Measurements from ENCODE around the gene NTM.

NTM gene

GRCh38 chr11:132072044-132072857 lies 701.8 kb downstream of the NTM start:
- Histone ChIP-seq H3K4me3 (ENCODE audit: low read length) (no peak overlapping the region), H3F3A (ENCODE audit: control insufficient read depth, insufficient read depth) (no peaks in the 10 kb centered on the region), H3K4me1 (ENCODE audit: control insufficient read depth, low read length) (no peaks in the 10 kb centered on the region), H3K27me3 (ENCODE audit: control insufficient read depth, low read length) (no peaks in the 10 kb centered on the region), H3K36me3 (ENCODE audit: control insufficient read depth, low read length) (no peaks in the 10 kb centered on the region), H4K20me1 (ENCODE audit: control insufficient read depth, insufficient read depth, low read depth, low read length) (no peaks in the 10 kb centered on the region), H3K4me2 (ENCODE audit: low read length) (no peak overlapping the region), H3K79me2 (ENCODE audit: control insufficient read depth, low read length) (no peaks in the 10 kb centered on the region), H3K9me2 (replicated peaks; ENCODE audit: control insufficient read depth, low read length) (no peaks in the 10 kb centered on the region; the same call in 1 of the 2 replicates), H3K27ac (ENCODE audit: low read depth, low read length) (no peak overlapping the region), H3K9me3 (ENCODE audit: control insufficient read depth, insufficient read depth, low read length) (no peaks in the 10 kb centered on the region)
- TF ChIP-seq EZH2phosphoT487 (IDR thresholded peaks at IDR 0.05; ENCODE audit: borderline replicate concordance, low read length) (no peak), CTCF (IDR thresholded peaks at IDR 0.05; ENCODE audit: low read depth, low read length, poor library complexity, severe bottlenecking) (no peak)

GRCh38 chr11:132072858-132073211 lies 702.4 kb downstream of the NTM start:
- Histone ChIP-seq H3K4me1 (ENCODE audit: control insufficient read depth, low read length) (no peaks in the 10 kb centered on the region), H3K9me2 (replicated peaks; ENCODE audit: control insufficient read depth, low read length) (no peaks in the 10 kb centered on the region; the same call in 1 of the 2 replicates), H3K4me2 (ENCODE audit: low read length) (no peak overlapping the region), H3K27ac (ENCODE audit: low read depth, low read length) (no peak overlapping the region), H3K9me3 (ENCODE audit: control insufficient read depth, insufficient read depth, low read length) (no peaks in the 10 kb centered on the region), H3K27me3 (ENCODE audit: control insufficient read depth, low read length) (no peaks in the 10 kb centered on the region), H3K36me3 (ENCODE audit: control insufficient read depth, low read length) (no peaks in the 10 kb centered on the region), H4K20me1 (ENCODE audit: control insufficient read depth, insufficient read depth, low read depth, low read length) (no peaks in the 10 kb centered on the region), H3K4me3 (ENCODE audit: low read length) (no peak overlapping the region), H3F3A (ENCODE audit: control insufficient read depth, insufficient read depth) (no peaks in the 10 kb centered on the region), H3K79me2 (ENCODE audit: control insufficient read depth, low read length) (no peaks in the 10 kb centered on the region)
- TF ChIP-seq EZH2phosphoT487 (IDR thresholded peaks at IDR 0.05; ENCODE audit: borderline replicate concordance, low read length) (no peak), CTCF (IDR thresholded peaks at IDR 0.05; ENCODE audit: low read depth, low read length, poor library complexity, severe bottlenecking) (no peak)

- Histone ChIP-seq H3F3A (ENCODE audit: control insufficient read depth, insufficient read depth) (no peaks in the 10 kb centered on the region), H4K20me1 (ENCODE audit: control insufficient read depth, insufficient read depth, low read depth, low read length) (no peaks in the 10 kb centered on the region), H3K9me2 (replicated peaks; ENCODE audit: control insufficient read depth, low read length) (no peaks in the 10 kb centered on the region; the same call in 1 of the 2 replicates), H3K4me2 (ENCODE audit: low read length) (no peak overlapping the region), H3K27ac (ENCODE audit: low read depth, low read length) (no peak overlapping the region), H3K36me3 (ENCODE audit: control insufficient read depth, low read length) (no peaks in the 10 kb centered on the region), H3K27me3 (ENCODE audit: control insufficient read depth, low read length) (no peaks in the 10 kb centered on the region), H3K4me1 (ENCODE audit: control insufficient read depth, low read length) (no peaks in the 10 kb centered on the region), H3K9me3 (ENCODE audit: control insufficient read depth, insufficient read depth, low read length) (no peaks in the 10 kb centered on the region), H3K4me3 (ENCODE audit: low read length) (no peak overlapping the region), H3K79me2 (ENCODE audit: control insufficient read depth, low read length) (no peaks in the 10 kb centered on the region)
- TF ChIP-seq CTCF (IDR thresholded peaks at IDR 0.05; ENCODE audit: low read depth, low read length, poor library complexity, severe bottlenecking) = no peak
- TF ChIP-seq EZH2phosphoT487 (IDR thresholded peaks at IDR 0.05; ENCODE audit: borderline replicate concordance, low read length) = no peak
These were observed 703.4 kb downstream of the NTM start for GRCh38 chr11:132073787-132074186.
